Parathyroid adenoma (tissue), 2 donors: ENCODE results near the gene RNF114.

ENCODE experiments used
- H2AFZ ChIP-seq: fragments of 300-600 bp; sonication (generic); one replicate; pipeline ENCODE4 v1.7.0; 2017; ENCODE audit warnings: antibody characterized with exemption, mild to moderate bottlenecking
- H3K27ac ChIP-seq: fragments of 300-600 bp; sonication (generic); one replicate; pipeline ENCODE4 v1.7.0; 2017
- H3K27me3 ChIP-seq: fragments of 300-600 bp; sonication (generic); one replicate; pipeline ENCODE4 v1.7.0; 2017; ENCODE audit warnings: low read length; ENCODE audit not compliant: control insufficient read depth, insufficient read depth
- H3K36me3 ChIP-seq: fragments of 300-600 bp; sonication (generic); one replicate; pipeline ENCODE4 v1.7.0; 2017; ENCODE audit warnings: low read length; ENCODE audit not compliant: control insufficient read depth, insufficient read depth
- H3K4me1 ChIP-seq: fragments of 300-600 bp; sonication (generic); one replicate; pipeline ENCODE4 v1.7.0; 2017; ENCODE audit warnings: control low read depth
- H3K4me2 ChIP-seq: fragments of 300-600 bp; sonication (generic); one replicate; pipeline ENCODE4 v1.7.0; 2017; ENCODE audit warnings: low read length
- H3K4me3 ChIP-seq: fragments of 300-600 bp; sonication (generic); one replicate; pipeline ENCODE4 v1.7.0; 2017; ENCODE audit warnings: low read depth, low read length
- H3K79me2 ChIP-seq: fragments of 300-600 bp; sonication (generic); one replicate; pipeline ENCODE4 v1.7.0; 2017; ENCODE audit warnings: control low read depth
- H3K9ac ChIP-seq: fragments of 300-600 bp; sonication (generic); one replicate; pipeline ENCODE4 v1.7.0; 2017; ENCODE audit warnings: mild to moderate bottlenecking
- H3K9me3 ChIP-seq: fragments of 300-600 bp; sonication (generic); one replicate; pipeline ENCODE4 v1.7.0; 2017; ENCODE audit warnings: low read length; ENCODE audit not compliant: control insufficient read depth
- TF ChIP-seq, protein P1 (sequence below): fragments of 300-600 bp; sonication (generic); IDR thresholded peaks from one replicate; pipeline ENCODE4 v1.7.0; 2017; ENCODE audit warnings: antibody characterized with exemption, mild to moderate bottlenecking
- donor health status: primary hyperparathyroidism.

Gene RNF114

DNA sequence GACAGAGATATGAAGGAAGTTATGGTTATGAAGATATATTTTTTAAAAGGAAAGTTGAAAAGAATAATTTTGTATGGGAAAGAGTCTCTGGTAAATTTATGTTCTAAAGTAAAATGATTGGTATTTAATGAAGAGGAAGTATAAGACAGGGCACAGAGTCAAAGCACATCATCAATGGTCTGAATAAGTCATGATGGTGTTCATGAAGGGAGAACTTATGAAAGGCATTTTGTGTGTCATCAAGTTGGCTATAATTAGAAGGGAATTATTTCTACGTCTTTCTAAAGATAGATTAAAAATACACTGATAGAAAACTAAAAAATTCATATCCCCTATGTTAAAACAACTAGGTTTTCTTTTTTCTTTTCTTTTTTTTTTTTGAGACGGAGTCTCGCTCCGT is 25.2 kb downstream of the RNF114 start:
- Histone ChIP-seq H3K4me2 (no peak overlapping the region), H3K4me3 (no peak overlapping the region), H3K27me3 (no peaks in the 10 kb centered on the region), H2AFZ (no peak overlapping the region), H3K4me1 (no peaks in the 10 kb centered on the region), H3K27ac (no peak overlapping the region), H3K79me2 (no peaks in the 10 kb centered on the region), H3K9ac (no peak overlapping the region), H3K36me3 (no peaks in the 10 kb centered on the region), H3K9me3 (no peaks in the 10 kb centered on the region)
- TF ChIP-seq, protein P1, sequence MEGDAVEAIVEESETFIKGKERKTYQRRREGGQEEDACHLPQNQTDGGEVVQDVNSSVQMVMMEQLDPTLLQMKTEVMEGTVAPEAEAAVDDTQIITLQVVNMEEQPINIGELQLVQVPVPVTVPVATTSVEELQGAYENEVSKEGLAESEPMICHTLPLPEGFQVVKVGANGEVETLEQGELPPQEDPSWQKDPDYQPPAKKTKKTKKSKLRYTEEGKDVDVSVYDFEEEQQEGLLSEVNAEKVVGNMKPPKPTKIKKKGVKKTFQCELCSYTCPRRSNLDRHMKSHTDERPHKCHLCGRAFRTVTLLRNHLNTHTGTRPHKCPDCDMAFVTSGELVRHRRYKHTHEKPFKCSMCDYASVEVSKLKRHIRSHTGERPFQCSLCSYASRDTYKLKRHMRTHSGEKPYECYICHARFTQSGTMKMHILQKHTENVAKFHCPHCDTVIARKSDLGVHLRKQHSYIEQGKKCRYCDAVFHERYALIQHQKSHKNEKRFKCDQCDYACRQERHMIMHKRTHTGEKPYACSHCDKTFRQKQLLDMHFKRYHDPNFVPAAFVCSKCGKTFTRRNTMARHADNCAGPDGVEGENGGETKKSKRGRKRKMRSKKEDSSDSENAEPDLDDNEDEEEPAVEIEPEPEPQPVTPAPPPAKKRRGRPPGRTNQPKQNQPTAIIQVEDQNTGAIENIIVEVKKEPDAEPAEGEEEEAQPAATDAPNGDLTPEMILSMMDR, result no peak

DNA sequence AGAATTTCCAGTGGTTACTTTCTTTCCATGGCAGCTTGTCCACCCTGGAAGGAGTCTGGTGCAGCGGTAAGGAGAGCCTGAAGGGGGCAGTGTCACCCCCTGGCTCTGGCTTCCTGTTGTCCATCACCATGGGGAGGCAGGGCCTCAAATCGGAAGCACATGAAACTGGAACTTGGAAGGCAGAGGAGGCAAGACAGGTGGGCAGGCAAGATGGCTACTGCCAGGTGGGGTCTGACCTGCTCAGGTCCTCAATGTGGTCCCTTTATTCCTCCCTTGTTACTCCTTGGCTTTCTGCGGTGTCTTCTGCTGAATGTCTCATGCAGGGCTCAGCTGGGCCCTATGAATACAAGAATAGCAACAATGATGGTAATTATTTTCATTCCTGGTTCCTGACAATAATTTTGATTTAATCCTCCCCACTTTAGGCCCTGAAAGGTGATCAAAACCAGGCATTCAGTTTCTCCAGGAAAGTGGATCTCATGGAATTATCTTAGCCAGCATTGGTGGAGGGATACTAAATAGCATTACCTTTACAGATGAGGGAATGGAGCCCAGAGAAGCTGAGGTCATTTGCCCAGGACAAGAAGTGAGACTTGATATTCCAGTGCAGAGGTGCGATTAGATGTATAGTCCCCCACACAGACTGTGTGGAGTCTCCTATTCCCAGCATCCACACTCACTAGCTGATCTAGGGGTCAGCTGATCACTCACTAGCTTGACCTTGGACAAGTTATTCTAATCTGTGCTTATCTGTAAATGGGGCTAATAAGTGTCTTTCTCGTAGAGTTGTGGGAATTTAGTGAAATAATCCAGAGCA is 29.0 kb downstream of the RNF114 start:
- no peaks in the 10 kb centered on the region for H3K27me3 ChIP-seq
- no peaks in the 10 kb centered on the region for H3K79me2 ChIP-seq
- H3K9ac ChIP-seq, result no peak overlapping the region
- no peak overlapping the region for H3K4me2 ChIP-seq
- H2AFZ ChIP-seq, result no peak overlapping the region
- H3K27ac ChIP-seq, result no peak overlapping the region
- no peaks in the 10 kb centered on the region for H3K9me3 ChIP-seq
- H3K4me1 ChIP-seq, result no peaks in the 10 kb centered on the region
- no peaks in the 10 kb centered on the region for H3K36me3 ChIP-seq
- no peak overlapping the region for H3K4me3 ChIP-seq
- TF ChIP-seq, protein P1, result peak; percentile 45

DNA sequence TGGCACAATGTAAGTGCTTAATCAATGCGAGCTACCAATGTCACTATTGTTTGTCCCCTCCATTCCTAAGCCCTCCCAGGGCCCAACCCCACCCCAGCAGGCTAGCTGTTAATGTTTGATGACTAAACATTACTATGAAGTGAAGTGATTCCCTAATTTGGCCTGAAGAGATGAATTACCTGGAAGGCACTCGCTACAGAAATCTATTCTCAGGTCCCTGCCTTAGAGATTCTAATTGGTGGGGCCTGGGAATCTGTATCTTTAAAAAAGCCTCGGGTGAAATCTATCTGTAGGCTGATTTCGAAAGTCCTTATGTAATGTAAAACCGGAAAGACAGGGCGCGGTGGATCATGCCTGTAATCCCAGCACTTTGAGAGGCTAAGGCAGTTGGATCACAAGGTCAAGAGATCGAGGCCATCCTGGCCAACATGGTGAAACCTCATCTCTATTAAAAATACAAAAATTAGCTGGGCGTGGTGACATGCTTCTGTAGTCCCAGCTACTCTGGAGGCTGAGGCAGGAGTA is 29.6 kb downstream of the RNF114 start:
- Histone ChIP-seq H3K36me3 (no peaks in the 10 kb centered on the region), H3K9me3 (no peaks in the 10 kb centered on the region), H3K79me2 (no peaks in the 10 kb centered on the region), H3K9ac (no peak overlapping the region), H3K4me2 (no peak overlapping the region), H3K27ac (no peak overlapping the region), H3K27me3 (no peaks in the 10 kb centered on the region), H3K4me1 (no peaks in the 10 kb centered on the region), H3K4me3 (no peak overlapping the region), H2AFZ (no peak overlapping the region)
- TF ChIP-seq, protein P1, result no peak

DNA sequence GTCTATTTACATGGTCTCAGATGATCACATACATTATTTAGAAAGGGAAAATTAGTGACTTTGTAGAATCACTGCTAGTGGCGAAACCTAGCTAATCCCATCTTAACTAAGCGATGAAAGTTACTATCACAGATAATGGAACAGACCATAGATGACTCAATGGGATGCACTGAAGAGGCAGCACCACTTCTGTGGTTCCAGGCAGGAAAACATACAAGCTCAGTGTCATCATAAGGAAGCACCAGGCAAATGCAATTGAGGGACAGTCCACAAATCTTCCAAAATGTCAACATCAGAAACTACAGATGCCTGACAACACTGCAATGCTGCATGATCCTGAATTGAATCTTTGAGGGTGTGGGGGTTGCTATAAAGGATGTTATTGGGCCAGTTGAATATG is 30.7 kb downstream of the RNF114 start:
- Histone ChIP-seq H3K9me3 (no peaks in the 10 kb centered on the region), H3K9ac (no peak overlapping the region), H3K4me1 (no peaks in the 10 kb centered on the region), H3K4me3 (no peak overlapping the region), H3K27ac (no peak overlapping the region), H3K4me2 (no peak overlapping the region), H3K36me3 (no peaks in the 10 kb centered on the region), H2AFZ (no peak overlapping the region), H3K79me2 (no peaks in the 10 kb centered on the region), H3K27me3 (no peaks in the 10 kb centered on the region)
- TF ChIP-seq, protein P1, result no peak

DNA sequence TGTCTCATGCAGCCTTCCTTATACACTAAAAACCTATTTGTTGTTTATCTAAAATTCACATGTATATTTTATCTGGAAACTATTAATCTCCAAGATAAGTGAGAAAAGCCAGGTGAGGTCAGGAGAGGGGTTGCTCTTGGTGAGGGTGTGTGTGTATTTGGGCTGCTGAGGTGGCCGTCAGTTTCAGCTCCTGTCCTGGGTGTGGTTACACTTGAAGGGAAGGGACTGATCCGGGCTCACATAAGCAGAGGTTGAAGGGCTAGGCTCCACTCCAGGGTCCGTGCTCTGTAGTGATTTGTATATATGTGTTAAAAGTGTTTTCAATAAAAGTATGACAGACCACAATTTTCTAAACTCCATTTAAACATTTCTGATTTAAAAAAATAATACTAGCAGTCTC is 33.0 kb downstream of the RNF114 start:
- Histone ChIP-seq H3K4me1 (no peaks in the 10 kb centered on the region), H3K4me2 (no peak overlapping the region), H3K27me3 (no peaks in the 10 kb centered on the region), H3K27ac (no peak overlapping the region), H3K79me2 (no peaks in the 10 kb centered on the region), H3K9ac (no peak overlapping the region), H3K4me3 (no peak overlapping the region), H3K36me3 (no peaks in the 10 kb centered on the region), H3K9me3 (no peaks in the 10 kb centered on the region), H2AFZ (no peak overlapping the region)
- TF ChIP-seq, protein P1, result no peak
